IMR-90 (cell line): ENCODE data around the gene C1QL1. TPM values are rescaled to one million over a fixed set of nuclear protein-coding genes. Genes with fewer than 3 reads are reported as not detected.

ENCODE experiments used
- ATAC-seq: fragments of 200-7000 bp; cut with Tn5 transposase; 2 replicates; pipeline ENCODE4 v1.9.1; 2020; ENCODE audit warnings: low read depth, mild to moderate bottlenecking, moderate library complexity
- BruUV-seq: library from RNA; stranded (reverse); fragments of 400-500 nt; replicated peaks from 2 replicates; lab custom pipeline; 2021; lab: Mats Ljungman, UMichigan
- CTCF ChIA-PET: fragments of 300-600 bp; formaldehyde crosslinking; extraction: SDS; loops from one replicate; lab custom pipeline; 2021; ENCODE audit warnings: antibody characterized with exemption; lab: Yijun Ruan, JAX
- POLR2A ChIA-PET: fragments of 300-600 bp; sonication (Branson Sonifier 250); formaldehyde crosslinking; loops from one replicate; lab custom pipeline; 2022; ENCODE audit warnings: antibody characterized with exemption; ENCODE audit not compliant: unreplicated experiment; lab: Charles Lee
- DNase-seq: peaks from one replicate; pipeline ENCODE4 v3.0.0; 2013
- H2AFZ ChIP-seq: replicated peaks from 2 replicates; pipeline ENCODE3; 2013; ENCODE audit warnings: low read length, mild to moderate bottlenecking; ENCODE audit not compliant: poor library complexity
- H2AK5ac ChIP-seq: 2 replicates; pipeline ENCODE4 v1.6.1; 2013; ENCODE audit warnings: low read depth, low read length, inconsistent platforms
- H2AK9ac ChIP-seq: replicated peaks from 2 replicates; pipeline ENCODE3; 2013; ENCODE audit warnings: mild to moderate bottlenecking, low read depth, low read length, moderate library complexity; ENCODE audit not compliant: poor library complexity
- H2BK120ac ChIP-seq: 2 replicates; pipeline ENCODE4 v1.6.1; 2013; ENCODE audit warnings: low read depth, low read length, inconsistent platforms
- H2BK15ac ChIP-seq: 3 replicates; pipeline ENCODE4 v1.6.1; 2013; ENCODE audit warnings: low read depth, low read length, inconsistent platforms
- H2BK20ac ChIP-seq: 2 replicates; pipeline ENCODE4 v1.6.1; 2013; ENCODE audit warnings: low read depth, mild to moderate bottlenecking, inconsistent platforms, low read length, moderate library complexity
- H2BK5ac ChIP-seq: 2 replicates; pipeline ENCODE4 v1.6.1; 2013; ENCODE audit warnings: mild to moderate bottlenecking, low read depth, low read length, inconsistent platforms; ENCODE audit not compliant: poor library complexity, severe bottlenecking
- H3K14ac ChIP-seq: replicated peaks from 2 replicates; pipeline ENCODE4 v1.6.1; 2013; ENCODE audit warnings: low read depth, low read length, inconsistent platforms
- H3K18ac ChIP-seq: 2 replicates; pipeline ENCODE4 v1.6.1; 2013; ENCODE audit warnings: low read depth, low read length, control low read depth
- H3K23ac ChIP-seq: 2 replicates; pipeline ENCODE4 v1.6.1; 2013; ENCODE audit warnings: low read depth, low read length, inconsistent platforms
- H3K27ac ChIP-seq: 2 replicates; pipeline ENCODE4 v1.5.1; 2013; ENCODE audit warnings: mild to moderate bottlenecking, control low read depth, low read length; ENCODE audit not compliant: insufficient read depth
- H3K27me3 ChIP-seq: 2 replicates; pipeline ENCODE4 v1.6.1; 2013; ENCODE audit warnings: low read length; ENCODE audit not compliant: control insufficient read depth, insufficient read depth
- H3K36me3 ChIP-seq: 2 replicates; pipeline ENCODE4 v1.6.1; 2013; ENCODE audit warnings: low read length, mixed read lengths; ENCODE audit not compliant: control insufficient read depth, insufficient read depth
- H3K4ac ChIP-seq: 2 replicates; pipeline ENCODE4 v1.6.1; 2013; ENCODE audit warnings: low read depth, low read length, inconsistent platforms
- H3K4me1 ChIP-seq: 2 replicates; pipeline ENCODE4 v1.6.1; 2013; ENCODE audit warnings: low read length, mixed read lengths; ENCODE audit not compliant: control insufficient read depth, insufficient read depth
- H3K4me2 ChIP-seq: 2 replicates; pipeline ENCODE4 v1.6.1; 2013; ENCODE audit warnings: low read depth, mild to moderate bottlenecking, control low read depth, low read length, moderate library complexity
- H3K4me3 ChIP-seq: 2 replicates; pipeline ENCODE4 v1.5.1; 2013; ENCODE audit warnings: low read depth, mild to moderate bottlenecking, control low read depth, low read length, moderate library complexity; ENCODE audit not compliant: insufficient read depth
- H3K56ac ChIP-seq: 2 replicates; pipeline ENCODE4 v1.6.1; 2013; ENCODE audit warnings: low read length, inconsistent platforms; ENCODE audit not compliant: insufficient read depth; ENCODE audit errors: extremely low read depth
- H3K79me1 ChIP-seq, 2 experiments: 2 replicates each; pipeline ENCODE4 v1.6.1; 2013; ENCODE audit warnings: low read length in 2 of 2, inconsistent platforms in 1 of 2, low read depth in 1 of 2
- H3K9ac ChIP-seq: 2 replicates; pipeline ENCODE4 v1.6.1; 2013; ENCODE audit warnings: low read depth, low read length, control low read depth
- H3K9me1 ChIP-seq: 2 replicates; pipeline ENCODE4 v1.6.1; 2013; ENCODE audit warnings: low read length, inconsistent platforms; ENCODE audit not compliant: insufficient read depth
- H3K9me3 ChIP-seq: 2 replicates; pipeline ENCODE4 v1.6.1; 2013; ENCODE audit warnings: low read length; ENCODE audit not compliant: control insufficient read depth, insufficient read depth
- H4K20me1 ChIP-seq: 2 replicates; pipeline ENCODE4 v1.6.1; 2013; ENCODE audit warnings: low read length, inconsistent platforms; ENCODE audit not compliant: insufficient read depth
- H4K5ac ChIP-seq: 2 replicates; pipeline ENCODE4 v1.6.1; 2013; ENCODE audit warnings: mild to moderate bottlenecking, low read depth, low read length, control low read depth
- H4K8ac ChIP-seq, 2 experiments: 2 replicates each; pipeline ENCODE4 v1.6.1; 2013; ENCODE audit warnings: low read depth in 2 of 2, low read length in 2 of 2, control low read depth in 1 of 2, inconsistent platforms in 1 of 2
- H4K91ac ChIP-seq: 2 replicates; pipeline ENCODE4 v1.6.1; 2013; ENCODE audit warnings: low read depth, low read length, inconsistent platforms; ENCODE audit not compliant: insufficient read depth
- BHLHE40 ChIP-seq: fragments of 150-350 bp; IDR thresholded peaks from 2 replicates; pipeline ENCODE4 v1.6.1; 2016; ENCODE audit warnings: mild to moderate bottlenecking, low read depth, low read length
- MAZ ChIP-seq: IDR thresholded peaks from 2 replicates; pipeline ENCODE4 v1.6.1; 2012; ENCODE audit warnings: low read depth, mild to moderate bottlenecking, low read length, improper control_type of control experiment, moderate library complexity, borderline replicate concordance
- SMC3 ChIP-seq: fragments of 150-350 bp; IDR thresholded peaks from 2 replicates; pipeline ENCODE4 v1.6.1; 2016; ENCODE audit warnings: low read depth, mild to moderate bottlenecking, antibody characterized with exemption, low read length, moderate library complexity
- WGBS, 2 experiments: methylation state at CpG; one replicate each; pipeline versions ENCODE4 v1.1.5 to v1.1.7; 2013; ENCODE audit warnings: missing lambda C conversion rate in 2 of 2; ENCODE audit not compliant: insufficient read length in 1 of 2; ENCODE audit errors: extremely low coverage in 2 of 2; 5-methylcytosine and 5-hydroxymethylcytosine counted together
- dilution Hi-C: fragments of 300-500 bp; cut with HindIII; formaldehyde crosslinking; loops from one replicate; pipeline ENCODE4 v1.14.3; 2018; ENCODE audit warnings: low sequenced_read_pairs; ENCODE audit not compliant: unreplicated experiment
- in situ Hi-C: fragments of 300-500 bp; cut with MboI; formaldehyde crosslinking; loops from 3 replicates; pipeline ENCODE4 v1.14.3; 2019; ENCODE audit warnings: low sequenced_read_pairs, inconsistent platforms, mixed read lengths
- intact Hi-C: fragments of 100-400 bp; cut with micrococcal nuclease; formaldehyde crosslinking; loops from 2 replicates; pipeline ENCODE4 v1.10.0; 2022
- polyA plus RNA-seq, 3 experiments: library from polyadenylated mRNA; depleted of rRNA; stranded (reverse); fragments of >200 nt; gene quantifications; 2 replicates each; pipeline ENCODE4 v1.2.3, GENCODE V29; 2012; ENCODE audit warnings: low replicate concordance in 1 of 3
- total RNA-seq: library from RNA; depleted of rRNA; stranded (reverse); fragments of >200 nt; gene quantifications from 2 replicates; pipeline ENCODE4 v1.2.3, GENCODE V29; 2012
- TF ChIP-seq, protein P1 (sequence below): fragments of 150-350 bp; IDR thresholded peaks from 2 replicates; pipeline ENCODE4 v1.6.1; 2017; ENCODE audit warnings: mild to moderate bottlenecking, antibody characterized with exemption, low read length, low read depth

Gene C1QL1
- total and polyA plus RNA-seq, 2 of the 4 experiments (the other 2 are of a cell fraction) = 0.18 to 0.84 TPM

DNA sequence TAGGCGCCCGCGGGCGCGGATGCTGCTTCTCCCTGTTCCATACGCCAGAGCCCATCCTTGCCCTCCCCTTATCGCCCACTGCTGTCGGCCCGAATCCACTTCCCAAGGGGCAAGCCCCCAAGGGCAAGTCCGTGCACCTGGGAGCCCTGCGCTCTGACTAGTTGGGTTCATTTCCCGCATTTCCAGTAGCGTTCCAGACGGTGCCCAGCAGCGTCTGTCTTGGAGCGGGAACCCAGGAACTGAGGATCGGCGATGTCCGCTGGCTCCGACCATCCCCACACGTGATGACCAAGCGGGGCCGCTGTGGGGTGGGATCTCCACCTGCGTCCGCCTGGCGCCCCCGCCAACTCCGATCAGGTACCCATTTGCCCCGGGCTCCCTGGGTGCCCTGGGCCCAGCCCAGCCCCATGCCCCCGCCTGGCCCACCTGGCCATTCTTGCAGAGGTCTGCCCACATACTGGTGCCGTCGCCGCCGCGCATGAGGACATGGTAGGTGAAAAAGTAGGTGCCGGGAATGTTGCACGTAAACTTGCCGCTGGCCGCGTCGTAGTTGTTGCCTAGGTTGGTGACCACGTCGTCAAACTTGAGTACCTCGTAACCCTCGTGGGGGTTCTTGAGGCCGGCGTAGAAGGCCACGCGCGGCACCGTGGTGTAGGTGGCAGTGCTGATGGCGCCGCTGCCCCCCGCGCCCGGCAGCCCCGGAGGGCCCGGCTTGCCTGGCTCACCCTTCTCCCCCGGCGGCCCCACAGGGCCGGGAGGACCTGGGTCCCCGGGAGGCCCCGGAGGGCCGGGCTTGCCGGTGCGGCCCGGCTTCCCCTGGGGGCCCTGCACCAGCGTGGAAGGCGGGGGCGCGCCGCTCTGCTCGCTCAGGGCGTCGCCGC, 837 bp downstream of the C1QL1 start (continued):
- TF ChIP-seq, protein P1, sequence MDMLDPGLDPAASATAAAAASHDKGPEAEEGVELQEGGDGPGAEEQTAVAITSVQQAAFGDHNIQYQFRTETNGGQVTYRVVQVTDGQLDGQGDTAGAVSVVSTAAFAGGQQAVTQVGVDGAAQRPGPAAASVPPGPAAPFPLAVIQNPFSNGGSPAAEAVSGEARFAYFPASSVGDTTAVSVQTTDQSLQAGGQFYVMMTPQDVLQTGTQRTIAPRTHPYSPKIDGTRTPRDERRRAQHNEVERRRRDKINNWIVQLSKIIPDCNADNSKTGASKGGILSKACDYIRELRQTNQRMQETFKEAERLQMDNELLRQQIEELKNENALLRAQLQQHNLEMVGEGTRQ = no peak

DNA sequence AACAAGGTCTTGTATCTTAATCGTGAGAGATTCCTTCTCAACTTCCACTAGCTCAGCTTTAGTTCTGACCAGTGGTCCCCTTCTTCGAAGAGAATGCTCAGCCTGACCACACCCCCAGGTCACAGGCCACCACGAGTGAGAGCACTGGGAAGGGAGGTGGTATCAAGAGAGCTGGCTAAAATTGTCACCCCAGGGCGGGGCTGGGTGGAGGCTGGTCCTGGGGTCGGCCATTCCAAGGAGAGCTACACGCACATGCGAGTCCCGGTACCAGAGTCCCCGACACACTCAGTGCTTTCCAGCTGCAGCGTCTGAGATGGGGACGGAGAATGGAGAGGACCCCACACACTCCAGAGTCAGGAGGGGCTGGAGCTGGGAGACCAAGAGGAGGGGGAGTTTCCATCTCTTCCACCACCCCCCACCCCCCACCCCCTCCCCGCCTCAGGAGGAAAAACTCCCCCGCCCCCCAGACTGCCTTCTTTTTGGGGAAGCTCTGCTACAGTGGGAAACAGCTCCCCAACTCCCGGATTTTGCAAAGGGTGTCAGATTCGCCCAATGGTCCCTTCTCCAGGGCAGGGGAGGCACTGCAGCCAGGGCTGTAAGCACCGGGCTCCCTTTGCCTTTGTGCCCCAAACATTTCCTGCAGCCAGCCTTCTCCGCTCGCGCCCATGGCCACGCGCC, 1.6 kb downstream of the C1QL1 start:
- Histone ChIP-seq H2BK15ac (no peak overlapping the region), H2BK20ac (no peak overlapping the region), H2AK5ac (no peak overlapping the region; the same call in 1 of the 2 replicates), H2AFZ (no peak overlapping the region), H3K9me1 (no peaks in the 10 kb centered on the region), H3K9me3 (no peaks in the 10 kb centered on the region), H3K27ac (no peak overlapping the region), H3K79me1 (no peaks in the 10 kb centered on the region), H3K4me1 (peaks cover 4% of the 10 kb centered on the region; the same call in 1 of the 2 replicates), H3K9ac (no peak overlapping the region), H3K23ac (0 out of 2 replicates have a peak overlapping the region, but pooled peaks have one; percentile 11), H3K4ac (no peak overlapping the region), H4K20me1 (no peaks in the 10 kb centered on the region; the same call in 1 of the 2 replicates), H2BK5ac (no peak overlapping the region), H4K5ac (no peak overlapping the region), H3K18ac (no peak overlapping the region), H3K36me3 (no peaks in the 10 kb centered on the region), H4K8ac (no peak overlapping the region), H3K27me3 (peaks cover 50% of the 10 kb centered on the region), H3K56ac (no peak overlapping the region), H3K4me3 (no peak overlapping the region; the same call in 1 of the 2 replicates), H3K4me2 (no peak overlapping the region; the same call in 1 of the 2 replicates), H4K91ac (no peak overlapping the region), H2AK9ac (no peak overlapping the region), H3K14ac (no peak overlapping the region), H2BK120ac (no peak overlapping the region)
- in situ Hi-C loops (no loop called here), dilution Hi-C loops (no loop called here), intact Hi-C loops (no loop called here)
- BruUV-seq = no TSS peak
- ChIA-PET POLR2A (interaction anchor here (0.6 kb wide), 1 partner anchor 185 kb away, joined by 6 read pairs; no protein-coding TSS in a partner anchor), CTCF (no interaction called here)
- no CpG with 5 or more reads among the region's 21 CpGs for WGBS, 2 experiments
- ATAC-seq (no peak), DNase-seq (no peak)
- TF ChIP-seq SMC3 (no peak), MAZ (no peak), BHLHE40 (no peak)
